Stimulated activated naive CD8-positive, alpha-beta T cell treated with anti-CD3 and anti-CD28 coated beads, Interleukin-15, Interleukin-2, amounts not matched to agents 100 U/mL and 50 U/mL, for 24 hours (primary cell): ENCODE data around the gene GSE1.
A peak's percentile ranks its signal among the peaks of the same experiment; 100 is the strongest.

Source experiments
- ATAC-seq: fragments of 150-1000 bp; cut with Tn5 transposase; one replicate; pipeline ENCODE4 v1.10.0; 2021
- DNase-seq: peaks from one replicate; pipeline ENCODE4 v3.0.0; 2021

The GSE1 gene

GRCh38 chr16:85574672-85575475 lies 38.2 kb upstream of the GSE1 start:
- no peak for DNase-seq
- no peak for ATAC-seq

- ATAC-seq, result no peak
- DNase-seq, result no peak
Observed at GRCh38 chr16:85575920-85576319, 37.2 kb upstream of the GSE1 start.

DNA sequence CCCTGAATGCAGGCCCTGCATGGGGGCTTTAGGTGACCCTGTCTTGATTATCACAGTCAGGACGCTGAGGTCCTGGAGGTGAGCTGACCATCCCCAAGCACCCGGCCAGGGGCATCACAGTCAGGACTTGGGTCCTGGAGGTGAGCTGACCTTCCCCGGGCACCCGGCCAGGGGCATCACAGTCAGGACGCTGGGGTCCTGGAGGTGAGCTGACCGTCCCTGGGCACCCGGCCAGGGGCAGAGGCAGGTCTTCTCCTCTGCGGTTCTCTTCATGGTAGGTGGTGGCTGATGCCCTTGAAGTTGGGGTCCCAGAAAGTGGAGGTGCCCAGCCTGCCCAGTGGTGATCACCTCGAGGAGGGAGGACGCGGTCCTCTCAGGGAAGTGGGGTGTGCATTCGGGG lies 36.2 kb upstream of the GSE1 start:
- DNase-seq (no peak), ATAC-seq (no peak)

- DNase-seq (no peak), ATAC-seq (no peak)
Observed at GRCh38 chr16:85577899-85578598, 35.1 kb upstream of the GSE1 start.

DNA sequence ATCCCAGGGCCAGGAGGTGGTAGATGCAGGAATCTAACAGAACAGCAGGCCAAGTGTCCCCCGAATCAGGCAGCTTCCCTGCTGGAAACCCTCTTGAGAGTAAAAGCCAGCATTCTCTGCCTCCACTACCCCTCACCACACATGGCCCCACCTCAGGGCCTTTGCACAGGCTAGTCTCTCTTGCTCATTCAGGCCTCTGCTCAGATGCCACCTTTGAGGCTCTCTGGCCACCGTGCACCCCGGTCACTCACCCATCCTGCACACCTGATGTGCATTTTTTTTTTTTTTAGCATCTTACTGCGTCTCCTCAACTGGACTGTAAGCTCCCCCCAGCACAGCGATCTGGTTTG lies 34.5 kb upstream of the GSE1 start:
- ATAC-seq (no peak), DNase-seq (no peak)

- ATAC-seq (no peak), DNase-seq (no peak)
Observed at GRCh38 chr16:85579191-85579590, 33.9 kb upstream of the GSE1 start.

- DNase-seq, result no peak
- no peak for ATAC-seq
Observed at GRCh38 chr16:85579923-85580580, 33.1 kb upstream of the GSE1 start.

GRCh38 chr16:85580684-85581083 lies 32.4 kb upstream of the GSE1 start:
- ATAC-seq, result no peak
- DNase-seq, result no peak

DNA sequence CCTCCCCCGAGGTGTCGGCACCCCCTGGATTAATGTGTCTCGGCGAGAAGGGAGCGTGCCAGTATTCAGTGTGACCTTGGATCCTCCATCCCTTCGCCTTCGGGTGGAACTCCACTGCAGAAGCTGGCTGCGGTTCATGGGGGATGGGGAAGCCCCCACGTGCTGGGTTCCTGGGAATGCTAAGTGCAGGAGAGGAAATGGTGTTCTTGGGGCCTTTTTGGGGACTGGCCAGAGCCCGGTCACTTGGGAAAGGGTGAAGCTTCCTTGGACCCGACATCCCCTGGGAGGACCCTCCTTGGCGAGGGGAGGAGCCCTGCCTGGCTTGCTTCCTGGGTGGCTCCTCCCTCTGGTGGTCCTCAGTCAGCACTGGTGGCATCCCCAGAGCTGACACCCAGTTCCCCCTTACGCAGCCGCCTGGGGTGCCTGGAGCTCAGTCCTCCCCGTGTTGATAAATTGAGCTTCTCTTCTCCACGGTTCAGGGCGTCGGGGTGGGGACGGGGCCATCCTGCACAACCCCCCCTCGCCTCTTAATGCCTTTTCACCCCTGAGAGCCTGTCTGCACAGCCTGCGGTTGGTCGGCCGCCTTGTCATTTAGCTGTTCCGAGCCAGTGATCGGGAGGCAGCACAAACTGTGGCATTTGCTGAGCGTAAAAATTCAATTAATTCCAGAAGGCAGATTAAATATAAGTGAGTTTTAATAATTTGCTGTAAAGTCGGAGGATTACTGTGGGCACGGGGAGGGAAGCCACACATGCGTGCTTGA lies 30.7 kb upstream of the GSE1 start:
- DNase-seq (no peak), ATAC-seq (no peak)

GRCh38 chr16:85583491-85584181 lies 29.5 kb upstream of the GSE1 start:
- peak; percentile 64 for ATAC-seq
- peak; percentile 36 for DNase-seq

- ATAC-seq (no peak), DNase-seq (no peak)
Observed at GRCh38 chr16:85584267-85584666, 28.9 kb upstream of the GSE1 start.

- ATAC-seq (no peak), DNase-seq (no peak)
Observed at GRCh38 chr16:85584819-85585282, 28.3 kb upstream of the GSE1 start.

DNA sequence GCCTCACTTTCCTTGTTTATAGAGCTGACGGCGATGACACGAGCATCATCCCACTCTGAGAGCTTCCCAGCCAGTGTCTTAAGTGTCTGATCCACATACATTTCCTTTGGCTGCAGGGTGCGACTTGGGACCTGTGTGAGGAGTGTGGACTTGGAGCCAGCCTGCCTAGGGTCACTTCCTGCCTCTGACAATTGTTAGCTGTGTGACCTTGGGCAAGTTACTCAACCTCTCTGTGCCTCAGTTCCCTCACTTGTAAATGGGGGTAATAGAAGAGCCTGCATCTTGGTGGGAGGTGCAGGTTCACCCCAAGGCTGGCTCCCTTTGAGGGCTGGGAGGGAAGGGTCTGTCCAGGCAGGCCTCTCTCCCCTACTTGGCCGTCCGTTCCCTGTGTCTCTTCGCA lies 27.4 kb upstream of the GSE1 start:
- DNase-seq (no peak), ATAC-seq (no peak)

DNA sequence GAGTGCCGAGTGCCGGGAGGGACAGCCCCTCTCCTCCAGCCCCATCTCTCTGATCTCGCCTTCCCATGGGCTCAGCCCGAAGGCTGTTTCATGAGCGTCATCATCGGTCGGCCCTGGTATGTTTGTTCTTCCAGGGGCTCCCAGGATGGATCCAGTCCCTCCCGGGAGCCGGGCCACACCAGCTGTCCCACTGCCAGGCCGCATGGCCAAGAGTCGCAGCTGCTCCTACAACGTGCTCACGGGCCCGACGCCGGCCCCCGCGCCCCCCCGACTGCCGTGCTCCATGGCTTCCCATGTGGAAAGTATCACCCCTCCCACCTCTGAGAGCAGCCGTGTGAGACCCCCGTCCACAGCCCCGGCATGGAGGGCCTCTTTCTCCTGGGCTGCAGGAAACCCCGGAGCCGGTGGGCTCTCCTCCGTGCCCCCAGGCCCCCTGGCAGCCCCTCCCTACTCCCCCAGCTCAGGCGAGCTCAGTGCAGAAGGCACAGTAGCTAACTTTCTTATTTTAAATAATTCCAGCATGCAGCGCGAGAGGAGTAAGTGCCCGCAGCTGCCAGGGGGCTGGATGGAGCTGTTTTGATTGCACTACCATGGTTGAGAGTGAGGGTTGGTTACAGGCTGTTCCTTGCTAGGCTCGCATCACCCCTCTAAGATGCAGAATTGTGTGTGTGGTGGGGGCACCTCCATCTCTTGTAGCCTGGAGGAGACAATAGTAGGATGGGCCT lies 26.6 kb upstream of the GSE1 start:
- DNase-seq (no peak), ATAC-seq (no peak)

DNA sequence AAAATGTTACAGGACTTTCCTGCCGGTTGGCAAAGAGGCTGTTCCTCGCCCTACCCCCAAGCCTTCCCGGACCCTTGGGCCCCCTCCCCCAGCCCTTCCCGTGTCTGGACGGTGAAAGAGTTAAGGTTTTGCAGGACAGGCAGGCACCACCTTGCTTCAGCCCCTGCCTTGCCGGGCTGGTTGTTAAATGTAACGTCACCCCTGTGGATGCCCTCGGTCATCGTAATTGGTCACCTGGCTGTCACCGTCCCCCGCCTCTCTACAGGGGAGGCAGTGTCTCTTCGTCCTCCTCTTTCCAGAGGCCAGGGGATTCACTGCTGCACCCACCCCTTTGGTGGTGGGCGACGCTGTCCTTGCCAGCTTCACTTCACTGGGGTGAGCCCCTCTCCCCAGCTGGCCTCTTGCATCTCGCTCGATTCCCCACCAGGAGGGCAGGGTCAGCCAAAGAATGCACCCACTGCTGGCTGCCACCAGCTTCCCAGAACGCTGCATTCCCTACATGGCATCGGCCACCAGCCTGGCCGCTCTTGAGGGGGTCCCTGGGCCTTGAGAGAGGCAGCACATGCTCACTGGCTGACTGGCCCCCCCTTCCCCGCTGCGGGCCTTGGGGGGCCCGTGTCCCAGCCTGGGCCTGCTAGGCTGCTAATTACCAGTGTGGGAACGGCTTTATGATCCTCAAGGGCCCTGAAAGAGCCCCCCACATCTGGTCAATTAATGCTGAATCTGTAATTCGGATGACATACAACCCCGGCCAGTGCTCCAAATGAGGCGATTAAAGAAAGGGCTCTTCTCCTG lies 25.2 kb upstream of the GSE1 start:
- no peak for DNase-seq
- no peak for ATAC-seq

GRCh38 chr16:85588562-85589503 lies 24.3 kb upstream of the GSE1 start:
- no peak for DNase-seq
- ATAC-seq, result no peak

GRCh38 chr16:85589688-85590505 lies 23.2 kb upstream of the GSE1 start:
- ATAC-seq, result no peak
- DNase-seq, result no peak

DNA sequence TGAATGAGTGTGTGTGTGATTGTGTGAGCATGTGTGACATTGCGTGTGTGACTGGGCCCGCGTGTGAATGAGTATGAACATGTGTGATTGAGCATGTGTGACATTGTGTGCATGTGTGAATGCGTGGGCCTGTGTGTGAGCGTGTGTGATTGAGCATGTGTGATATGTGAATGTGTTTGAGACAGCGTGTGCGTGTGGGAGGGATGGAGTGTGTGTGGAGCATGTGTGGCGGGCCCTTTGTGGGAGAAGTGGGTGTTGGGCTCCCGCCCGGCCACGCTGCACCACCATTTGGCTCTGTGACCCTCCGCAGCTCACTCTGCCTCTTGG lies 22.7 kb upstream of the GSE1 start:
- ATAC-seq (no peak), DNase-seq (no peak)

DNA sequence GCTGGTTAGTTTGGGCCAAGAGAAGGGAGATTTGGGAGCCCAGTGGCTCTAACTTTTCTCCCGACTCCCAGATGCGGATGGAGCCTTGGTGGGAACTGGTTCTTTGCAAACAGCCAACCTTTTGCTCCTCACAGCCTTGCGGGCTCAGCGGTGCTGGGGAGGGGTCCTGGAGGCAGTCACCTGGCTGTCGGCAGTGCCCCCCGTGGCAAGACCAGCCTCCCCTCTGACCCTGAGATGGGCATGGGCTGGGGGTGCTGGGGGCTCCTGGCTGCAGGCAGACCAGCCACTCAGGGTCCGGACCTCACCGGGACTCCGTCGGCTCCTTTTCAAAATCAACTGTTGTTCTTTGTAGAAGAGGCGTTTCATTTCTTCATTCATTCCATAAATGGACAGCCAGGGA lies 21.7 kb upstream of the GSE1 start:
- DNase-seq (no peak), ATAC-seq (no peak)
